Kidney (tissue), 14 donors: Measurements from ENCODE around the gene RAB23. TPM values are rescaled to one million over a fixed set of nuclear protein-coding genes. Genes with fewer than 3 reads are reported as not detected.

Experiments used
- DNase-seq, 5 donors: peaks; one replicate each; pipeline ENCODE4 v3.0.0-alpha.2; 2013 to 2020
- FAIRE-seq: peaks from 2 replicates; lab custom pipeline; 2012; peaks lifted over from hg19 to GRCh38; lab: Jason Lieb, UNC
- H3K27ac ChIP-seq, 2 donors: one replicate each; pipeline ENCODE4 v1.7.0; 2013; ENCODE audit warnings: low read depth in 2 of 2, low read length in 2 of 2, inconsistent platforms in 1 of 2
- H3K27me3 ChIP-seq: one replicate; pipeline ENCODE4 v1.7.1; 2013; ENCODE audit warnings: low read length, inconsistent platforms; ENCODE audit not compliant: control insufficient read depth, insufficient read depth
- H3K36me3 ChIP-seq, 3 donors: one replicate each; pipeline versions ENCODE4 v1.7.0 to v1.7.1; 2013; ENCODE audit warnings: low read length in 3 of 3, control low read depth in 1 of 3, inconsistent platforms in 1 of 3; ENCODE audit not compliant: insufficient read depth in 3 of 3, control insufficient read depth in 2 of 3
- H3K4me1 ChIP-seq, 3 donors: one replicate each; pipeline versions ENCODE4 v1.7.0 to v1.7.1; 2013; ENCODE audit warnings: low read length in 3 of 3, inconsistent platforms in 1 of 3, low read depth in 1 of 3; ENCODE audit not compliant: control insufficient read depth in 2 of 3, insufficient read depth in 2 of 3
- H3K4me3 ChIP-seq, 3 donors: one replicate each; pipeline versions ENCODE4 v1.7.0 to v1.8.1; 2013; ENCODE audit warnings: low read length in 3 of 3, control low read depth in 1 of 3, inconsistent platforms in 1 of 3
- H3K9ac ChIP-seq, 3 donors: one replicate each; pipeline versions ENCODE4 v1.7.0 to v1.7.1; 2013; ENCODE audit warnings: low read length in 3 of 3, control low read depth in 1 of 3, inconsistent platforms in 1 of 3
- H3K9me3 ChIP-seq, 3 donors: one replicate each; pipeline versions ENCODE4 v1.7.0 to v1.7.1; 2013; ENCODE audit warnings: low read length in 3 of 3, control low read depth in 1 of 3, inconsistent platforms in 1 of 3; ENCODE audit not compliant: control insufficient read depth in 2 of 3, insufficient read depth in 1 of 3
- intact Hi-C: fragments of 100-400 bp; cut with DNase I; formaldehyde crosslinking; loops from one replicate; pipeline ENCODE4 v1.11.1; 2022
- polyA plus RNA-seq: library from polyadenylated mRNA; stranded (reverse); fragments of 350-450 nt; fragmentation: Illumina TruSeq; extraction: RNeasy Lipid Tissue Mini Kit (QIAGEN cat#74804); gene quantifications from one replicate; pipeline ENCODE4 v1.2.3, GENCODE V29; 2014; ENCODE audit warnings: low read depth, low replicate concordance; ENCODE audit not compliant: insufficient read depth
- total RNA-seq: library from RNA; stranded (reverse); fragmentation: NEBNext Ultra II Directional; extraction: Animal tissue kit (Norgen Biotek cat#: 25700); gene quantifications from one replicate; pipeline ENCODE4 v1.2.1, GENCODE V29; 2021
- TF ChIP-seq, protein P1 (sequence below): IDR thresholded peaks from 3 replicates; pipeline ENCODE4 v1.5.1; 2012; ENCODE audit warnings: mild to moderate bottlenecking, moderate library complexity, borderline replicate concordance; ENCODE audit not compliant: insufficient read depth; ENCODE audit errors: extremely low read depth
- donor health status: control.
- donor health status: control.
- donor health status: control.
- donor health status: control.
- donor health status: control.
- donor health status: DM: yes; HTN: yes; CAD: no.
- donor health status: Normal renal cell carcinoma (clear cell type).

Gene RAB23
- total and polyA plus RNA-seq, 2 donors from 2014 or later: 6.0 to 8.0 TPM

DNA sequence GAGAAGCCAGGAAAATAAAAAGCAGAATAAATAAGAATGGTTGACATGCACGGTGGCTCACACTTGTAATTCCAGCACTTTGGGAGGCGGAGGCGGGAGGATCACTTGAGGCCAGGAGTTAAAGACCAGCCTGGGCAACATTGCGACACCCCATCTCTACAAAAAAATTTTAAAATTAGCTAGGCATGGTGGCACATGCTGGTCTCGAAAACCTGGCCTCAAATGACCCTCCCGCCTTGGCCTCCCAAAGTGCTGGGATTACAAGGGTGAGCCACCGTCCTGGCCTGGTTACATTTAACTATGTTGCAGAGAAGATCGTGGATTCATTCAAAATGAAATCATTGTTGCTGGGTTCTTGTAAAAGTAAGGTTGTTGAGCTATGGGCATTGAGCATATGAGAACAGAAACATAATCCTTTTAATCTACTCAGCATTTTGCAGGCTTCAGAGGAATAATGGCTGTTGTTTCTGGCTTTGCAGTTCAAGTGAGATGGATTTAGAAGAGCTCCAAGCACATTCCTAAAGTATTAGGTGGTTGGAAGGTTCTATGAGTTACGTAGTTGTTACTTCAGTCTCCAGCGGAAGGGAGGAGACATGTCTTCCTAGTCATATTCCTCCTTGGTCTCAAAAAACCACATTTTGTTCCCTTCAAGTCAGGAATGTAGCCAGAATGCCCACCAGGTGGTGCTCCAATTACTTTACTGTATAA is 45.6 kb upstream of the RAB23 start:
- DNase-seq (peak in 3 of 5 donors; percentile 33 to 75 (median 52)), FAIRE-seq (no peak)
- H3K4me1 ChIP-seq: no peaks in the 10 kb centered on the region
- no peaks in the 10 kb centered on the region for H3K9me3 ChIP-seq
- no peaks in the 10 kb centered on the region for H3K36me3 ChIP-seq
- TF ChIP-seq, protein P1, sequence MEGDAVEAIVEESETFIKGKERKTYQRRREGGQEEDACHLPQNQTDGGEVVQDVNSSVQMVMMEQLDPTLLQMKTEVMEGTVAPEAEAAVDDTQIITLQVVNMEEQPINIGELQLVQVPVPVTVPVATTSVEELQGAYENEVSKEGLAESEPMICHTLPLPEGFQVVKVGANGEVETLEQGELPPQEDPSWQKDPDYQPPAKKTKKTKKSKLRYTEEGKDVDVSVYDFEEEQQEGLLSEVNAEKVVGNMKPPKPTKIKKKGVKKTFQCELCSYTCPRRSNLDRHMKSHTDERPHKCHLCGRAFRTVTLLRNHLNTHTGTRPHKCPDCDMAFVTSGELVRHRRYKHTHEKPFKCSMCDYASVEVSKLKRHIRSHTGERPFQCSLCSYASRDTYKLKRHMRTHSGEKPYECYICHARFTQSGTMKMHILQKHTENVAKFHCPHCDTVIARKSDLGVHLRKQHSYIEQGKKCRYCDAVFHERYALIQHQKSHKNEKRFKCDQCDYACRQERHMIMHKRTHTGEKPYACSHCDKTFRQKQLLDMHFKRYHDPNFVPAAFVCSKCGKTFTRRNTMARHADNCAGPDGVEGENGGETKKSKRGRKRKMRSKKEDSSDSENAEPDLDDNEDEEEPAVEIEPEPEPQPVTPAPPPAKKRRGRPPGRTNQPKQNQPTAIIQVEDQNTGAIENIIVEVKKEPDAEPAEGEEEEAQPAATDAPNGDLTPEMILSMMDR: peak; percentile 44
- H3K27ac ChIP-seq: no peak overlapping the region
- H3K27me3 ChIP-seq: no peaks in the 10 kb centered on the region
- H3K4me3 ChIP-seq: no peak overlapping the region
- no peak overlapping the region for H3K9ac ChIP-seq
- intact Hi-C loops: no loop called here

DNA sequence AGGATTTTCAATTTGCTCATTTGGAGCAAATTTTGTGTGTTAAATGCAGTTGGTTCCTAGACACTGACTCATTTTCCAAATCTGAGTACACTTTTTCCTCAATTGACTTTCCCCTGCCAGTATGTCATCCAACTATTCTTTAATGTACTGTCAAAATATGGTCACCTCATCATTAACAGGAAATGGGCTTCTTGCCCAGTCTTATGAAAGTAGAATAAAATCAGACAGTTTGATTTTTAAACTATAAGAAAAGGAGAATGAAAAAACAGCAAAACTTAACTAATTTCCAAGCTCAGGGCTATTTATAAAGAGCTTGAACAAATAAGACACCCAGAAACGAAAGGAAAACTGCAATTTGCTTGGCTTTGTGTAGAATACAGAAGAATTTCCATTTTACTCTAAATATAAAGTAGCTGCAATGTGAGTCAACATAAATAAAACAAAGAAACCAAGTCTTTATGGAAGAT is 43.7 kb upstream of the RAB23 start:
- intact Hi-C loops: no loop called here
- Histone ChIP-seq H3K9me3 (no peaks in the 10 kb centered on the region), H3K4me1 (no peaks in the 10 kb centered on the region), H3K27ac (no peak overlapping the region), H3K27me3 (no peaks in the 10 kb centered on the region), H3K4me3 (no peak overlapping the region), H3K36me3 (no peaks in the 10 kb centered on the region), H3K9ac (no peak overlapping the region)
- TF ChIP-seq, protein P1: no peak
- FAIRE-seq (no peak), DNase-seq (no peak)

DNA sequence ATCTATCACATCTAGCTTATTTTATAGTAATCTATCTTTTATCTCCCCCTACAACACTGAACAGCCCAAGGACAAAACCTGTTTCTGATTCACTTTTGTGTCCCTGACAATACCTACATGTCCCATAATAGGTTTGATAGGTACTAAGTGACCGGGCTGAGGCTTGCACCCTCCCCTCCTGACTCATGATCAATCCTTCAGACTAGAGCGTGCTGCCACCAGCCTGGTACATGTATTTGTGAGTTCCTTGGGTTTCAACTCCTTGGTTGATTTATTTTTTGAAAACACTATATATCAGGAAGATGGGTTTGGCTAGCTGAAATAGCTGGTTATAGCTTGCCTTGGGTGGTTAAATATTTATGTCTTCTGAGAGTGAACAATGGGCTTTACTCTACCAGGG is 41.6 kb upstream of the RAB23 start:
- no peaks in the 10 kb centered on the region for H3K27me3 ChIP-seq
- no peak overlapping the region for H3K27ac ChIP-seq
- intact Hi-C loops: no loop called here
- no peaks in the 10 kb centered on the region for H3K36me3 ChIP-seq
- no peaks in the 10 kb centered on the region for H3K4me1 ChIP-seq
- H3K9ac ChIP-seq: no peak overlapping the region
- H3K4me3 ChIP-seq: no peak overlapping the region
- no peak for DNase-seq
- no peak for FAIRE-seq
- TF ChIP-seq, protein P1: no peak
- no peaks in the 10 kb centered on the region for H3K9me3 ChIP-seq
